Esophagus muscularis mucosa (tissue), 4 donors: Measurements from ENCODE around the gene NEK7. TPM values are rescaled to one million over a fixed set of nuclear protein-coding genes. Genes with fewer than 3 reads are reported as not detected.

ENCODE experiments used
- DNase-seq: peaks from one replicate; pipeline ENCODE4 v3.0.0-alpha.2; 2017; ENCODE audit errors: extremely low spot score
- H3K27ac ChIP-seq, 4 donors: fragments of 200-600 bp; sonication (generic); replicated peaks in 1 of 4; 1 replicate in 3 of 4; 2 replicates in 1 of 4; pipeline ENCODE4 v1.5.1; 2016 to 2019; ENCODE audit warnings: mild to moderate bottlenecking in 1 of 4
- H3K27me3 ChIP-seq, 4 donors: fragments of 200-600 bp; sonication (generic); one replicate each; pipeline versions ENCODE4 v1.5.1 to v1.6.0; 2016 to 2019
- H3K36me3 ChIP-seq, 4 donors: fragments of 200-600 bp; sonication (generic); one replicate each; pipeline ENCODE4 v1.5.1; 2016 to 2019
- H3K4me1 ChIP-seq, 4 donors: fragments of 200-600 bp; sonication (generic); one replicate each; pipeline ENCODE4 v1.5.1; 2016 to 2019
- H3K4me3 ChIP-seq, 4 donors: fragments of 200-600 bp; sonication (generic); 1 replicate in 2 of 4; 2 replicates in 2 of 4; pipeline ENCODE4 v1.5.1; 2016 to 2019; ENCODE audit warnings: mild to moderate bottlenecking in 4 of 4, moderate library complexity in 1 of 4
- H3K9me3 ChIP-seq, 4 donors: fragments of 200-600 bp; sonication (generic); 1 replicate in 3 of 4; 2 replicates in 1 of 4; pipeline ENCODE4 v1.5.1; 2016 to 2019
- EP300 ChIP-seq: sonication (generic); formaldehyde crosslinking; IDR thresholded peaks from one replicate; pipeline ENCODE4 v1.6.1; 2017; ENCODE audit warnings: antibody characterized with exemption
- POLR2A ChIP-seq: fragments of 450-650 bp; IDR thresholded peaks from one replicate; pipeline ENCODE4 v1.6.1; 2017; ENCODE audit warnings: antibody characterized with exemption, moderate library complexity, mild to moderate bottlenecking, low read depth
- POLR2AphosphoS5 ChIP-seq, 2 donors: sonication (generic); formaldehyde crosslinking; IDR thresholded peaks; one replicate each; pipeline ENCODE4 v1.6.1; 2017; ENCODE audit warnings: antibody characterized with exemption in 2 of 2
- whole genome bisulfite sequencing: methylation state at CpG from one replicate; pipeline ENCODE4 v1.1.5; 2018; 5-methylcytosine and 5-hydroxymethylcytosine counted together
- intact Hi-C: fragments of 100-400 bp; cut with DNase I; formaldehyde crosslinking; loops from one replicate; pipeline ENCODE4 v1.15.1; 2023
- total RNA-seq, 4 donors: library from RNA; depleted of rRNA; stranded (reverse); fragments of >200 nt; gene quantifications; one replicate each; pipeline versions ENCODE4 v1.1.0 to v1.2.1, GENCODE V29; 2016
- TF ChIP-seq, protein P1 (sequence below), 3 experiments: fragments of 200-600 bp in 2 of 3; fragments of 450-650 bp in 1 of 3; sonication (generic) in 2 of 3; IDR thresholded peaks; one replicate each; pipeline ENCODE4 v1.5.1; 2017 to 2019; ENCODE audit warnings: antibody characterized with exemption in 3 of 3, mild to moderate bottlenecking in 2 of 3, moderate library complexity in 1 of 3

The NEK7 gene
- total RNA-seq, 4 donors from 2014 or later, result 110 to 196 (median 158) TPM

DNA sequence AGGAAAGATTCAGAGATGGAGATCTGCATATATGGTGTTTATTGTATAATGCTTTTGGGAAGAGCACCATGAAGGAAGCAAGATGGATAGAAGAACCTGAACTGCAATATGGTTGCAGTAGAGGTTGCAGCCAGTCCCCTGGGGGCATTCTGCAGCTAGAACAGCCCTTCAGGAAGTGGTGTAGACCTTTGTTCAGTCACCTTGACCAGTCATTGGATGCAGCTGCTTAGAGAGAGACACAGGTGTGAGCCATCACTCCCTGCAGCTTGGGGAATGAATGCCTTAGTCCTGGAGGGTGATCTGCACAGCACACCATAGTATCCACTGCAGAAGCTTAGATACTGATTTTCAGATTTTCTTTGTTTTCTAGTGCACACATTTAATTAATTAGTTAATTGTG is 42.3 kb downstream of the NEK7 start:
- H3K36me3 ChIP-seq, result no peaks in the 10 kb centered on the region
- no peak overlapping the region for H3K27ac ChIP-seq
- H3K27me3 ChIP-seq, result no peaks in the 10 kb centered on the region
- H3K4me3 ChIP-seq, result no peak overlapping the region
- DNase-seq, result no peak
- peaks cover 57 to 62% (median 62%) of the 10 kb centered on the region in 4 donors for H3K4me1 ChIP-seq
- no peak for TF ChIP-seq POLR2AphosphoS5 (IDR thresholded peaks at IDR 0.05)
- TF ChIP-seq, protein P1, sequence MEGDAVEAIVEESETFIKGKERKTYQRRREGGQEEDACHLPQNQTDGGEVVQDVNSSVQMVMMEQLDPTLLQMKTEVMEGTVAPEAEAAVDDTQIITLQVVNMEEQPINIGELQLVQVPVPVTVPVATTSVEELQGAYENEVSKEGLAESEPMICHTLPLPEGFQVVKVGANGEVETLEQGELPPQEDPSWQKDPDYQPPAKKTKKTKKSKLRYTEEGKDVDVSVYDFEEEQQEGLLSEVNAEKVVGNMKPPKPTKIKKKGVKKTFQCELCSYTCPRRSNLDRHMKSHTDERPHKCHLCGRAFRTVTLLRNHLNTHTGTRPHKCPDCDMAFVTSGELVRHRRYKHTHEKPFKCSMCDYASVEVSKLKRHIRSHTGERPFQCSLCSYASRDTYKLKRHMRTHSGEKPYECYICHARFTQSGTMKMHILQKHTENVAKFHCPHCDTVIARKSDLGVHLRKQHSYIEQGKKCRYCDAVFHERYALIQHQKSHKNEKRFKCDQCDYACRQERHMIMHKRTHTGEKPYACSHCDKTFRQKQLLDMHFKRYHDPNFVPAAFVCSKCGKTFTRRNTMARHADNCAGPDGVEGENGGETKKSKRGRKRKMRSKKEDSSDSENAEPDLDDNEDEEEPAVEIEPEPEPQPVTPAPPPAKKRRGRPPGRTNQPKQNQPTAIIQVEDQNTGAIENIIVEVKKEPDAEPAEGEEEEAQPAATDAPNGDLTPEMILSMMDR (IDR thresholded peaks at IDR 0.05), result no peak
- TF ChIP-seq POLR2A, result no peak
- TF ChIP-seq EP300, result no peak
- intact Hi-C loops, result no loop called here
- no peaks in the 10 kb centered on the region for H3K9me3 ChIP-seq

DNA sequence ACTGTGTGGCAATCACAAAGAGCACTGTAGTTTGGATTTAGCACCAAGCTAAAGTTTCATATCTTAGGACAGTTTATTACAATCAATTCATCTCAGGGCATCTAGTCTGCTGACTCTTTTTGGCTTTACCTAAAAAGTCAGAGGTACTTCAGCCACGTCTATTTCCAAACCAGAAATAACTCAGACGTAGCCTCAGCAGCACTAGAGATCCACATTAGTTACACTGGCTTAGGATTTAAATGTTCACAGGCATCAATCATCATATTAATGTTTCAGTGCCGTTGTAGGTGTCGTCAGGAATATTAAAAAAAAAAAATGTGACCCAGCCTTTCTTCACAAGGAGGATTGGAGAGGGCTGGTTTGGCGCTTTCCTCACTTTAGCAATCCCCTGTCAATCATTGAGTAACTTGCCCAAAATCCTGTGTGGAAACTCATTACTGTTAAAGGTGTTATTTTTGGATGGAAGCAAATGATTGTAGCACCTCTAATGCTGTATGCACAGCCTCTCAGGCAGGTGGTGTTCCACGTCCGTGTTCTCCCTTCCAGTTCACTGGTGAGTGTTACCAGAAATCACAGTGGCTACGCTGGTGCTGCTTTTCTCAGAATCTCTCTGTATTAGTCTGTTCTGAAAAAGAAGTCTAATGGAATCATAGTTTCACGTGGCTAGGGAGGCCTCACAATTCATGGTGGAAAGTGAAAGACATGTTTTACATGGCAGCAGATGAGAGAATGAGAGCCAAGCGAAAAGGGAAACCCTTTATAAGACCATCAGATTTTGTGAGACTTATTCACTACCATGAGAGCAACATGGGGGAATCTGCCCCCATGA is 45.4 kb downstream of the NEK7 start:
- Histone ChIP-seq H3K27me3 (no peaks in the 10 kb centered on the region), H3K9me3 (no peaks in the 10 kb centered on the region), H3K4me1 (peaks cover 61 to 76% (median 62%) of the 10 kb centered on the region in 4 donors), H3K27ac (no peak overlapping the region), H3K36me3 (no peaks in the 10 kb centered on the region), H3K4me3 (no peak overlapping the region)
- WGBS, result 84% methylated on average over 10 of the region's 10 CpGs
- TF ChIP-seq POLR2AphosphoS5 (IDR thresholded peaks at IDR 0.05) (no peak), POLR2A (no peak), EP300 (no peak)
- TF ChIP-seq, protein P1 (IDR thresholded peaks at IDR 0.05), result no peak
- intact Hi-C loops, result no loop called here
- no peak for DNase-seq

DNA sequence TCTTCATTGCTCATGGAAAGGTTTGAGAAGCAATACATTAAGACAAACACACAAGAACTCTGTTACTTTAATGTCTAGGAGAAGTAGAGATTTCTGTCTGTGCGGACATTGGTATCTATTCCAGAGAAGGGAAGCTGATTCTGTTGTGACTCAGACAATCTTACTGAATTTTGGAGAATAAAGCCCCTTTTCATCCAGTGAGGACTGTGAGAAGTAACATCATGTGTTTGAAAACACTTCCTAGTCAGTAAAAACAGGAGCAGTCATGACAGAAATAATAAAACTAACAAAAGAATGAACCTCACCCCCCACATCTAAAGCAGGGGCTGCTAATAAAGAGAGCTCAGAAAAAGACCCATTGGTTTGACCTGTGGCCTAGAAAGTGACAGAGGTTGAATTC is 46.6 kb downstream of the NEK7 start:
- intact Hi-C loops, result no loop called here
- H3K4me1 ChIP-seq, result peaks cover 50 to 67% (median 61%) of the 10 kb centered on the region in 4 donors
- TF ChIP-seq EP300, result no peak
- TF ChIP-seq, protein P1 (IDR thresholded peaks at IDR 0.05), result no peak
- no peak for TF ChIP-seq POLR2AphosphoS5 (IDR thresholded peaks at IDR 0.05)
- TF ChIP-seq POLR2A, result no peak
- 95% methylated on average over 1 of the region's 1 CpG for WGBS
- no peak overlapping the region for H3K4me3 ChIP-seq
- H3K9me3 ChIP-seq, result no peaks in the 10 kb centered on the region
- no peak overlapping the region for H3K27ac ChIP-seq
- no peaks in the 10 kb centered on the region for H3K36me3 ChIP-seq
- no peaks in the 10 kb centered on the region for H3K27me3 ChIP-seq
- no peak for DNase-seq

DNA sequence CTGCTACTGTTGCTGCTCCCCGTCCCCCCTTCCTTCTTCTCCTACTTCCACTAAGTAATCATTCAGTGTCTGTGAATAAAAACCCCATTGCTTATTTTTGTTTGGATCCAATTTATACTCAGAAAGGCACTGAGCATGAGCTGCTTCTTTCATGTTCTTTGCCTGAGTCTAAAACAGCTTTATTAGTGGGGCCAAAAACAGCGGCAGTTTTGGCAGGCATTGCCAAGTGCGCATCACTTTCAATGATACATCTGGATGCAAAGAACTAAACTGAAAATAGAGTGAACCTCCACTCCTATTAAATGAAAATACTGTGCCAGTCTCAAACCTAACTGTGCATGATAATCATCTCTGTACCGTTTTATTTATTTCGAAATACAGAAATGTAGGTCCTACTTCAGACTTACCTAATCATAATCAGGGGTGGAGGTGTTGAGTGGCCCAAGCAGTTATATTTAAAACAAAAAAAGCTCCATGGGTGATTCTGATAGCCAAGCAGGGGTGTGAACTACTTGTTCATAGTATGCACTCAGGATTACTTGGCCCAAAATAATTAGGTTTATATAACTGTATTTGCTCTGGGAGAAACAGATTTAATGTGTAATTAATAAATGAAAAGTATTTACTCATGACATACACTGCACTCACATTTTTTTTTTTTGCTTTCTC is 48.4 kb downstream of the NEK7 start:
- WGBS, result 52% methylated on average over 5 of the region's 5 CpGs
- DNase-seq, result no peak
- H3K4me3 ChIP-seq, result no peak overlapping the region

More for the DNA sequence above, 48.4 kb downstream of the NEK7 start:
- H3K36me3 ChIP-seq, result peaks cover 0 to 6% (median 0%) of the 10 kb centered on the region in 4 donors
- no peaks in the 10 kb centered on the region for H3K9me3 ChIP-seq
- peaks cover 35 to 50% (median 46%) of the 10 kb centered on the region in 4 donors for H3K4me1 ChIP-seq
- TF ChIP-seq POLR2AphosphoS5 (IDR thresholded peaks at IDR 0.05), result no peak
- TF ChIP-seq EP300, result no peak
- TF ChIP-seq, protein P1 (IDR thresholded peaks at IDR 0.05), result no peak
- TF ChIP-seq POLR2A, result no peak
- no peaks in the 10 kb centered on the region for H3K27me3 ChIP-seq
- intact Hi-C loops, result no loop called here
- no peak overlapping the region for H3K27ac ChIP-seq
